H9 (cell line): ENCODE measurements around the gene PHF21A. TPM values are rescaled to one million over a fixed set of nuclear protein-coding genes. Genes with fewer than 3 reads are reported as not detected.

Experiments used
- DNase-seq: peaks from one replicate; pipeline ENCODE4 v3.0.0-alpha.2; 2017
- H2AFZ ChIP-seq: one replicate; pipeline ENCODE4 v1.6.1; 2013; ENCODE audit warnings: mild to moderate bottlenecking, low read length, control low read depth, moderate library complexity
- H2AK5ac ChIP-seq: 2 replicates; pipeline ENCODE4 v1.6.1; 2013; ENCODE audit warnings: low read length, control low read depth, mixed read lengths; ENCODE audit not compliant: insufficient read length
- H2BK120ac ChIP-seq: one replicate; pipeline ENCODE4 v1.6.1; 2013; ENCODE audit warnings: low read depth, mild to moderate bottlenecking, low read length, control low read depth, inconsistent platforms; ENCODE audit not compliant: poor library complexity, severe bottlenecking
- H2BK12ac ChIP-seq: 2 replicates; pipeline ENCODE4 v1.6.1; 2013; ENCODE audit warnings: low read length, control low read depth, mixed read lengths, low read depth; ENCODE audit not compliant: insufficient read length
- H2BK15ac ChIP-seq: 2 replicates; pipeline ENCODE4 v1.6.1; 2013; ENCODE audit warnings: low read depth, low read length, control low read depth
- H2BK20ac ChIP-seq: one replicate; pipeline ENCODE4 v1.6.1; 2013; ENCODE audit warnings: low read depth, mild to moderate bottlenecking, low read length, control low read depth, inconsistent platforms; ENCODE audit not compliant: poor library complexity, severe bottlenecking
- H2BK5ac ChIP-seq: 2 replicates; pipeline ENCODE4 v1.6.1; 2013; ENCODE audit warnings: low read length, control low read depth, mixed read lengths; ENCODE audit not compliant: insufficient read length
- H3K14ac ChIP-seq: 2 replicates; pipeline ENCODE4 v1.6.1; 2013; ENCODE audit warnings: low read length, control low read depth; ENCODE audit not compliant: insufficient read depth
- H3K18ac ChIP-seq: 2 replicates; pipeline ENCODE4 v1.6.1; 2013; ENCODE audit warnings: low read depth, mild to moderate bottlenecking, mixed read lengths, low read length, control low read depth; ENCODE audit not compliant: insufficient read length
- H3K23ac ChIP-seq: 2 replicates; pipeline ENCODE4 v1.6.1; 2013; ENCODE audit warnings: low read length, control low read depth, mixed read lengths, low read depth; ENCODE audit not compliant: insufficient read length
- H3K23me2 ChIP-seq: 2 replicates; pipeline ENCODE4 v1.6.1; 2013; ENCODE audit warnings: low read depth, mild to moderate bottlenecking, mixed read lengths, low read length, control low read depth; ENCODE audit not compliant: insufficient read length, poor library complexity, severe bottlenecking
- H3K27ac ChIP-seq: 2 replicates; pipeline ENCODE4 v1.5.1; 2013; ENCODE audit warnings: low read length, control low read depth, mixed read lengths, low read depth; ENCODE audit not compliant: insufficient read length
- H3K27me3 ChIP-seq: 2 replicates; pipeline ENCODE4 v1.6.1; 2013; ENCODE audit warnings: low read length, control low read depth, inconsistent platforms; ENCODE audit not compliant: insufficient read depth
- H3K4ac ChIP-seq: 2 replicates; pipeline ENCODE4 v1.6.1; 2013; ENCODE audit warnings: low read depth, mild to moderate bottlenecking, control low read depth, inconsistent platforms, low read length, moderate library complexity
- H3K4me1 ChIP-seq: 2 replicates; pipeline ENCODE4 v1.6.1; 2013; ENCODE audit warnings: low read length, control low read depth, inconsistent platforms; ENCODE audit not compliant: insufficient read depth
- H3K4me2 ChIP-seq: 2 replicates; pipeline ENCODE4 v1.6.1; 2013; ENCODE audit warnings: low read length, control low read depth, mixed read lengths; ENCODE audit not compliant: insufficient read length, insufficient read depth
- H3K56ac ChIP-seq: 2 replicates; pipeline ENCODE4 v1.6.1; 2013; ENCODE audit warnings: low read depth, mild to moderate bottlenecking, mixed read lengths, low read length, control low read depth; ENCODE audit not compliant: insufficient read length
- H3K79me1 ChIP-seq: 2 replicates; pipeline ENCODE4 v1.6.1; 2013; ENCODE audit warnings: low read depth, mild to moderate bottlenecking, moderate library complexity, low read length, control low read depth, inconsistent platforms; ENCODE audit not compliant: insufficient read depth, poor library complexity, severe bottlenecking
- H3K79me2 ChIP-seq: 2 replicates; pipeline ENCODE4 v1.6.1; 2013; ENCODE audit warnings: low read length, control low read depth, inconsistent platforms; ENCODE audit not compliant: insufficient read depth
- H3K9ac ChIP-seq: 2 replicates; pipeline ENCODE4 v1.6.1; 2013; ENCODE audit warnings: low read length, control low read depth, mixed read lengths; ENCODE audit not compliant: insufficient read length; ENCODE audit errors: extremely low read depth
- H3K9me3 ChIP-seq: one replicate; pipeline ENCODE4 v1.6.1; 2013; ENCODE audit warnings: low read depth, low read length, inconsistent platforms; ENCODE audit not compliant: control insufficient read depth
- H3T11ph ChIP-seq: one replicate; pipeline ENCODE4 v1.6.1; 2013; ENCODE audit warnings: mild to moderate bottlenecking, low read length, control low read depth, inconsistent platforms
- H4K20me1 ChIP-seq: one replicate; pipeline ENCODE4 v1.6.1; 2013; ENCODE audit not compliant: control insufficient read depth, insufficient read length, insufficient read depth
- H4K5ac ChIP-seq: 2 replicates; pipeline ENCODE4 v1.6.1; 2013; ENCODE audit warnings: low read depth, mild to moderate bottlenecking, mixed read lengths, low read length, control low read depth; ENCODE audit not compliant: insufficient read length
- H4K8ac ChIP-seq: replicated peaks from 2 replicates; pipeline ENCODE4 v1.6.1; 2013; ENCODE audit warnings: low read length, control low read depth, mixed read lengths, low read depth; ENCODE audit not compliant: insufficient read length
- H4K91ac ChIP-seq: 2 replicates; pipeline ENCODE4 v1.6.1; 2013; ENCODE audit warnings: low read depth, mild to moderate bottlenecking, moderate library complexity, mixed read lengths, low read length, control low read depth; ENCODE audit not compliant: insufficient read length
- H3K27ac Mint-ChIP-seq, 3 experiments: 2 replicates in 2 of 3; 3 replicates in 1 of 3; pipeline ENCODE4 v1.8.0; 2020 to 2021; ENCODE audit warnings: mixed read lengths in 3 of 3, mild to moderate bottlenecking in 1 of 3, moderate library complexity in 1 of 3
- H3K27me3 Mint-ChIP-seq: 2 replicates; pipeline ENCODE4 v1.8.0; 2021; ENCODE audit warnings: low read depth, mild to moderate bottlenecking, moderate library complexity, mixed read lengths
- H3K36me3 Mint-ChIP-seq, 3 experiments: 2 replicates in 2 of 3; 3 replicates in 1 of 3; pipeline ENCODE4 v1.8.0; 2020 to 2021; ENCODE audit warnings: low read depth in 3 of 3, mixed read lengths in 3 of 3; ENCODE audit not compliant: insufficient read depth in 1 of 3
- H3K4me1 Mint-ChIP-seq, 2 experiments: 2 replicates each; pipeline ENCODE4 v1.8.0; 2020; ENCODE audit warnings: mixed read lengths in 2 of 2
- H3K4me3 Mint-ChIP-seq, 2 experiments: 2 replicates in 1 of 2; 3 replicates in 1 of 2; pipeline ENCODE4 v1.8.0; 2020 to 2021; ENCODE audit warnings: mild to moderate bottlenecking in 2 of 2, mixed read lengths in 2 of 2, moderate library complexity in 1 of 2
- H3K9me3 Mint-ChIP-seq, 2 experiments: 2 replicates in 1 of 2; 3 replicates in 1 of 2; pipeline ENCODE4 v1.8.0; 2020; ENCODE audit warnings: mild to moderate bottlenecking in 2 of 2, mixed read lengths in 2 of 2, moderate library complexity in 1 of 2
- WGBS: extraction: QIAGEN DNeasy Blood & Tissue Kit; methylation state at CpG from one replicate; pipeline ENCODE4 v1.1.7; 2013; ENCODE audit warnings: missing lambda C conversion rate, low lambda C conversion rate, mixed read lengths; ENCODE audit not compliant: insufficient read length; ENCODE audit errors: extremely low coverage; 5-methylcytosine and 5-hydroxymethylcytosine counted together
- total RNA-seq: library from RNA; stranded (reverse); gene quantifications from 2 replicates; pipeline ENCODE4 v1.2.1, GENCODE V29; 2021
- TF ChIP-seq, protein P1 (sequence below): fragments of 200-600 bp; sonication (generic); conservative IDR thresholded peaks from 3 replicates; pipeline ENCODE4 v1.8.0; 2021; ENCODE audit warnings: antibody characterized with exemption, mild to moderate bottlenecking

Gene PHF21A
- total RNA-seq, 1 experiment from 2014 or later = 33.8 TPM

DNA sequence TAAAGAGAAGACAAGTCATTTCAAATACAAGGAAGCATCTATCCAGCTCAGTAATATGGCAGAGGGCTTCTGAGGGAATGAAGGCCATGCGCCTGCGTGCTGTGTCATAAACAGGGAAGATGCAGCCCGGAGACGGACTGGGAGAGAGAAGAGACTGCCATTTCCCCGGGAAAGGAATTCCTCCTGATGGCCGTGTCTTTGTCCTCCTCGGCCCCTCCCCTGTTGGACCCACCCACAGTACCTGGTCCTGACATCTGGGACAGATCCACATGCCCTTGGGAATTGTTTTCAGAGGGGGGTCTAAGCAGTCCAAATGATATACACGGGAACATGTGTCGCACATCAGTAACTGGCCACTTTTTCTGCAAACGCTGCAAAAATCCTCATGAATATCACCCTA lies 183.3 kb downstream of the PHF21A start:
- Mint-ChIP-seq H3K36me3 (peaks cover 0 to 26% (median 25%) of the 10 kb centered on the region in 3 experiments; a peak in 6 of 7 replicates), H3K9me3 (no peaks in the 10 kb centered on the region), H3K27me3 (no peaks in the 10 kb centered on the region), H3K4me1 (peaks cover 10 to 20% of the 10 kb centered on the region in 2 experiments), H3K27ac (peak overlapping the region in 2 of 3 experiments; percentile 60 to 77; a peak in 1 of 7 replicates), H3K4me3 (no peak overlapping the region)
- no peaks in the 10 kb centered on the region for H3K9me3 ChIP-seq
- no peak overlapping the region for H3K9ac ChIP-seq
- H3K23me2 ChIP-seq = no peaks in the 10 kb centered on the region
- no peak overlapping the region for H2AFZ ChIP-seq
- H2AK5ac ChIP-seq = no peak overlapping the region
- H2BK20ac ChIP-seq = no peak overlapping the region
- no peaks in the 10 kb centered on the region for H3K79me2 ChIP-seq
- H3K23ac ChIP-seq = no peak overlapping the region
- no peak overlapping the region for H3K18ac ChIP-seq
- DNase-seq = peak; percentile 40
- no peaks in the 10 kb centered on the region for H3K79me1 ChIP-seq
- no peak overlapping the region for H2BK5ac ChIP-seq
- no peak overlapping the region for H3K4ac ChIP-seq
- H3K56ac ChIP-seq = no peak overlapping the region
- H3K14ac ChIP-seq = no peak overlapping the region
- no peak overlapping the region for H2BK120ac ChIP-seq
- TF ChIP-seq, protein P1, sequence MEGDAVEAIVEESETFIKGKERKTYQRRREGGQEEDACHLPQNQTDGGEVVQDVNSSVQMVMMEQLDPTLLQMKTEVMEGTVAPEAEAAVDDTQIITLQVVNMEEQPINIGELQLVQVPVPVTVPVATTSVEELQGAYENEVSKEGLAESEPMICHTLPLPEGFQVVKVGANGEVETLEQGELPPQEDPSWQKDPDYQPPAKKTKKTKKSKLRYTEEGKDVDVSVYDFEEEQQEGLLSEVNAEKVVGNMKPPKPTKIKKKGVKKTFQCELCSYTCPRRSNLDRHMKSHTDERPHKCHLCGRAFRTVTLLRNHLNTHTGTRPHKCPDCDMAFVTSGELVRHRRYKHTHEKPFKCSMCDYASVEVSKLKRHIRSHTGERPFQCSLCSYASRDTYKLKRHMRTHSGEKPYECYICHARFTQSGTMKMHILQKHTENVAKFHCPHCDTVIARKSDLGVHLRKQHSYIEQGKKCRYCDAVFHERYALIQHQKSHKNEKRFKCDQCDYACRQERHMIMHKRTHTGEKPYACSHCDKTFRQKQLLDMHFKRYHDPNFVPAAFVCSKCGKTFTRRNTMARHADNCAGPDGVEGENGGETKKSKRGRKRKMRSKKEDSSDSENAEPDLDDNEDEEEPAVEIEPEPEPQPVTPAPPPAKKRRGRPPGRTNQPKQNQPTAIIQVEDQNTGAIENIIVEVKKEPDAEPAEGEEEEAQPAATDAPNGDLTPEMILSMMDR = no peak
- H3K27me3 ChIP-seq = no peaks in the 10 kb centered on the region
- no CpG with 5 or more reads among the region's 10 CpGs for WGBS
- no peak overlapping the region for H2BK12ac ChIP-seq
- H4K5ac ChIP-seq = no peak overlapping the region
- no peaks in the 10 kb centered on the region for H4K20me1 ChIP-seq
- H3K4me1 ChIP-seq = 0 out of 2 replicates have a peak, but pooled peaks cover 2% of the 10 kb centered on the region
- H3K27ac ChIP-seq = no peak overlapping the region
- H3K4me2 ChIP-seq = no peak overlapping the region
- no peak overlapping the region for H2BK15ac ChIP-seq
- no peak overlapping the region for H4K91ac ChIP-seq
- no peak overlapping the region for H3T11ph ChIP-seq
- H4K8ac ChIP-seq = no peak overlapping the region
